OCI-LY7 (cell line): ENCODE measurements around the gene PRLH.

ENCODE experiments used
- CTCF ChIP-seq: fragments of 200-600 bp; sonication (generic); conservative IDR thresholded peaks from 2 replicates; pipeline ENCODE4 v1.5.1; 2014; ENCODE audit warnings: mild to moderate bottlenecking, antibody characterized with exemption, low read length, moderate library complexity, mixed read lengths
- EZH2phosphoT487 ChIP-seq: fragments of 200-600 bp; sonication (generic); IDR thresholded peaks from 2 replicates; pipeline ENCODE4 v1.6.1; 2018; ENCODE audit warnings: low read depth, borderline replicate concordance, mild to moderate bottlenecking, mixed run types, antibody characterized with exemption, low read length, moderate library complexity, mixed read lengths

GRCh38 chr2:237564526-237565131 is 1.7 kb upstream of the PRLH start:
- no peak for TF ChIP-seq CTCF
- no peak for TF ChIP-seq EZH2phosphoT487
